Activated T-cell treated with anti-CD3 and anti-CD28 coated beads for 1 hour (primary cell): ENCODE results near the gene CNTNAP2.

Experiments used
- DNase-seq: peaks from one replicate; pipeline ENCODE4 v3.0.0-alpha.2; 2020; ENCODE audit warnings: low read depth

Gene CNTNAP2

DNA sequence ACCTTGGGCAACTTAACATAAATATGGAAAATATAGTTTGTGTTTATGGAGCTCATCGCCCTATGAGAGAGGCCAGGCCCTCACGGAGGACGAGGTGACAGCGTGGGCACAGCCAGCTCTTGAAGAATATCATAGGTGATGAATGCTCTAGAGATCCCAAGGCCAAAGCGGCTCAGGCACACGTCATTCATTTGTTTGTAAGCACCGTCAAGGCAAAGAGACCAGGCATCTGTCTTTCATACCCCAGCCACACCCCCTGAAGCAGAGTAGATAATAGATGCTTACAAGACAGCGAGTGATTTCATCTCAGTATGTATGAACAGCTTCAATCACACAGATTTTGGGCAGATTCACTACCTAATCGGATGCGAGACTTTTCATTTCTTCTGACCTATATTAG is 2231.9 kb downstream of the CNTNAP2 start:
- no peak for DNase-seq

GRCh38 chr7:148356303-148356702 is 2239.7 kb downstream of the CNTNAP2 start:
- no peak for DNase-seq

DNA sequence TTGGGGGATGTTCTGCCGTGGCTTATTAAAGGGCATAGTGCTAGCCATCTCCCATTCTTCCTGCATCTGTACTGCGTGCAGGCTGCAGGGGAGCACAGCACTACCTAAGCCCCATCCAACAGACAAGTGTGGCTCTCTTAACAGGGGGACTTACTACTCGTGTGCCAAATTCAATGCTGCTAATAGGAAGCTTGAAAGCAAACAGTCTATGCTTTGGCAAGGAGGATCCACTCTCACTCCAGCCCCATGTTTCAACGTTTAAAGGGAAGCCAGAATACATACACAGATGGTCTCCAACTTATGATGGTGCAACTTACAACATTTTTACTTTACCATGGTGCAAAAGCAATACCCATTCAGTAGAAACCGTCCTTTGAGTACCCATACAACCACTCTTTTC is 2245.9 kb downstream of the CNTNAP2 start:
- DNase-seq, result no peak

DNA sequence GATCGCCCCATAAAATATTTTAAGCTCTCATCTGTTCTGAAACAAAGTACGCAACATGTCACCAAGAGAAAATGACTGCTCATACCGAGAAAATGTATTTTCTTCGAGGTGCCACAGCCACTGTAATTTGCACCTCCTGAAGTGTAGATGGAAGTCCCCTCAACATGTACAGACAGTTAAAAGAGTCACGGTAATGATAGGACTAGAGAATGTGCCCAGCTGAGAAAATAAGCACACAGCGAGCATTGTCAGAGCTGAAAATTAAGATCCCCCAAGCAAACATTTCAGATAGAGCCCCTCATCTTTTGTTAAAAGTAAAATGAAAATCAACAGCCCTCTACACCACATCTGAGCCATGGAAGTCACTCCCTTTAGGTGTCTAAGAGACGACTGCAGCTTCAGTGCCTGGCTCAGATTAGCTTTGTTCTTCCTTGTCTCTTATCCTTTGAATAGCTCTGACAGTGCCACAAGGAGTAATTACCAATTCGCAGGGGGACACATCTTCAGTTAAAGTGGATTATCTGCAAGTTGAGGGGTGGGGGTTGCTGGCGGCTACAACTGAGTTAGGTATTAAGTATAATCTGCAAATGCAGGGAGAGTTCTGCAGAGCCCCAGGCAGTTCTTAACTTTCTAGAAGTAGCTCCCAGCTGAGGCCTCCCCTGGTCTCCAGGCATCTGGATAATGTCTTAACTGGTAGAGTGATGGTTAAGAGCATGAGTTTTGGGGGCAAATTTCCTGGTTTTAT is 2251.3 kb downstream of the CNTNAP2 start:
- DNase-seq, result no peak

DNA sequence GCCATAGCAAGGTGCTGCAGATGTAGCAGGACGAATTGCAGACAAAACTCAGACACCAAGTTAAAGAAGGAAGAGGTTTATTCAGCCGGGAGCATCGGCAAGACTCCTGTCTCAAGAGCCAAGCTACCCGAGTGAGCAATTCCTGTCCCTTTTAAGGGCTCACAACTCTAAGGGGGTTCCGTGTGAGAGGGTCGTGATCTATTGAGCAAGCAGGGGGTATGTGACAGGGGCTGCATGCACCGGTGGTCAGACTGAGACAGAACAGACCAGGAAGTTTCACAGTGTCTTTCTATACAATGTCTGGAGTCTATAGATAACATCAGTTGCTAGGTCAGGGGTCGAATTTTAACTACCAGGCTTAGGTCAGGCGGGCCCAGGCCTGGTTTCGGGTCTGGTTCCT is 2252.0 kb downstream of the CNTNAP2 start:
- DNase-seq, result no peak

GRCh38 chr7:148371280-148371937 is 2254.8 kb downstream of the CNTNAP2 start:
- DNase-seq, result no peak

GRCh38 chr7:148374396-148375259 is 2258.0 kb downstream of the CNTNAP2 start:
- no peak for DNase-seq

DNA sequence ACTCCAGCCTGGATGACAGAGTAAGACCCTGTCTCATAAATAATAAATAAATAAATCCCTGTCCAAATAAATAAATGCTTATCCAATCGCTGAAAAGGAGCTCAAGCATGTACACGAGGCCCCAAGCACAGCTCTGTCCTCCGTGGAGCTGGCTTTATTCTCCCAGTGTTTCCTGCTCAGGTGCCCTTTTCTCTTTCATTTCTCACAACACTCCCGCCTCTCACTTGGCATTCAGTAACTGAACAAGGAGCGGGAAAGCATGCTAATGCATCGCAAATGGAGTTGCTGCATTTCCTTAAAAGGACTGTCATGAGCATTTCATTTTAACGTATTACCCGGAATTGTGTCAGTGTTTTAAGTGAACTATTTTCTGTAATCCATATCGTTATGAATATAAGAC is 2263.1 kb downstream of the CNTNAP2 start:
- DNase-seq, result no peak

GRCh38 chr7:148380596-148381419 is 2264.2 kb downstream of the CNTNAP2 start:
- DNase-seq, result no peak

GRCh38 chr7:148382596-148382995 is 2266.0 kb downstream of the CNTNAP2 start:
- no peak for DNase-seq

DNA sequence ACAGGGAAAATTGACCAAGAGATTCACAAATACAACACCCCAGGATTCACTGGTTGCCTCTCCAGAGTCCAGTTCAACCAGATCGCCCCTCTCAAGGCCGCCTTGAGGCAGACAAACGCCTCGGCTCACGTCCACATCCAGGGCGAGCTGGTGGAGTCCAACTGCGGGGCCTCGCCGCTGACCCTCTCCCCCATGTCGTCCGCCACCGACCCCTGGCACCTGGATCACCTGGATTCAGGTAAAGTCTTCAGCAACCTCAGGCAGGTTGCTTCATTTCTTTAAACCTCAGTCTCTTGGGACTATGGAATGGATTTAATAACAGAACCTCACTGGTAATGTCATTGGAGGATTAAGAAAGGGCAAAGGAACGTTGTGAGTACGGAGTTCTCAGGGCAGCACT is 2267.1 kb downstream of the CNTNAP2 start:
- no peak for DNase-seq

- DNase-seq, result no peak
Measured at GRCh38 chr7:148385009-148385682, 2268.5 kb downstream of the CNTNAP2 start.

- DNase-seq, result no peak
Measured at GRCh38 chr7:148390381-148390780, 2273.8 kb downstream of the CNTNAP2 start.

GRCh38 chr7:148391591-148391990 is 2275.0 kb downstream of the CNTNAP2 start:
- DNase-seq, result no peak

GRCh38 chr7:148394582-148394981 is 2278.0 kb downstream of the CNTNAP2 start:
- DNase-seq, result no peak

GRCh38 chr7:148395352-148395811 is 2278.8 kb downstream of the CNTNAP2 start:
- no peak for DNase-seq

DNA sequence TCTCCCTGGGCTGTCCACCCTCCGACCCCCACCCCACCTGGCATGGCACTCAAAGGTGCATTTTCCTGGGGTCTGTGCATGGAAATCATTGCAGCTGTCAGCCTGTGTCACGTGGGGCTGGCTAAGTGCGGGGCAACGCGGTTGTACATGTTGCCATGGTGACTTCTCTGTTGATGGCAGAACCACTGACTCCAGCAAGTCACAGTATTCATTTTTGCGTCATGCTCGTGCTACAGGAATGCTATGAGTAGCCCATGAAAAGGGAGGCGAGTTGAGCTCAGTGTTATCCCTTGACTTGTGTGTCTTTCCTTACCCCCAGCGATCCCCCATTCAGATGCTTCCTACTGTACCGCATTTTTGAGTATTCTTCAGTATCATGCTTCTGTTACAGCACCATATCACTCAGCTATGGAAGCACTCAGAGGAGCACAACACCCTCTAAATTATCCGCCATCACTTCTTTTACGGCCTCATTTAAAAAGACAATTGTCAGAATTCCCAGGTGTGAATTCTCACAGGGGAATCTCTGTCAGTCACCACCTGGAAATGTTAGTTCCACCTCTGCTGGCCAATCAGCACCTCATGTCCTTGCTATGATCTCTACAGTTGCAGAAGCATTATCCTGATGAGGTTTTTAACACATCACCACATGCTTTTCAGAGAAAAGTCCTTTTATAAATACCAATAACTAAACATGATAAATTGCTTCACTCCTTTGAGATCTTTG is 2279.6 kb downstream of the CNTNAP2 start:
- DNase-seq, result no peak

DNA sequence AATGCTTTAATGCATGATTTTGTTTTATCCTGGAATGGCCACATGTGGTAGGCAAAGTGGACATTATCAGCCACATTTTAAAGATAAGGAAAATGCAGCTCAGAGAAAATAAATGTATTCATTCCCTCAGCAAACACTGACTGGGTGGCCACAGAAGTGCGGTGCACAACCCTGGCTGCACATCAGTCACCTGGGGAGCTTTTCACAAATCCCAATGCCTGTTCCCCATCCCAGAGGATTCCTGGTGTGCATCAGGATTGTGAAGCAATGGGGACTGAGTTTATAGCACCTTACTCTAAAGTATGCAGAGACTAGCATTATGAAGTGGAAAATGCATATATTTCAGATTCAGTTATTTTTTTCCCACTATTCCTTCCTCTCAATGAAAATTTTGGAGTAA is 2280.5 kb downstream of the CNTNAP2 start:
- no peak for DNase-seq

GRCh38 chr7:148397551-148397950 is 2280.9 kb downstream of the CNTNAP2 start:
- DNase-seq, result no peak

DNA sequence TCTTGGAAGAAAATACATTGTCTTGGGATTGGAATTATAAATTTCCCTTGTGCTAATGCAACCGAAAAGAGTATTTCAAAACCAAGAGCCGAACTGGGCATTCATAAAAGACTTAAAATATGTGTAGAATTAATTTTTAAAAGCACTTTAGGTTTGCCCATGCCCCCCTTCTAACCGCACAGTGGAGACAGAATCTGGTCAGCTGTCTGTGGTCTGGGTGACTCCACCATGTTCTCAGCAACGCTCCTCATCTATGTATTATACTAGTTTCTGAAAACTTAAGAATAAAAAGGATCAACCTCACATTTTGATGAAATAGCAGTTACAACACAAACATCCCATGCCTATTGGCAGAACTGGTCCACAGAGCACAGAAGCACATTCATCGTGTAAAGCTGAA is 2281.4 kb downstream of the CNTNAP2 start:
- DNase-seq, result no peak
